Measurements from ENCODE around the gene CCDC184.
"Not testable (repeated sequence)": the region's sequence is repeated elsewhere in the genome, so short reads cannot be mapped to it uniquely, and the experiment has no call there.

DNA sequence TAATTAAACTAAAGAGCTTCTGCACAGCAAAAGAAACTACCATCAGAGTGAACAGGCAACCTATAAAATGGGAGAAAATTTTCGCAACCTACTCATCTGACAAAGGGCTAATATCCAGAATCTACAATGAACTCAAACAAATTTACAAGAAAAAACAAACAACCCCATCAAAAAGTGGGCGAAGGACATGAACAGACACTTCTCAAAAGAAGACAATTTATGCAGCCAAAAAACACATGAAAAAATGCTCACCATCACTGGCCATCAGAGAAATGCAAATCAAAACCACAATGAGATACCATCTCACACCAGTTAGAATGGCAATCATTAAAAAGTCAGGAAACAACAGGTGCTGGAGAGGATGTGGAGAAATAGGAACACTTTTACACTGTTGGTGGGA is 26.1 kb downstream of the CCDC184 start:
- not testable (repeated sequence) for TF ChIP-seq EZH2 (IDR thresholded peaks at IDR 0.05; ENCODE audit: borderline replicate concordance, low read length)
- TF ChIP-seq, protein P1, sequence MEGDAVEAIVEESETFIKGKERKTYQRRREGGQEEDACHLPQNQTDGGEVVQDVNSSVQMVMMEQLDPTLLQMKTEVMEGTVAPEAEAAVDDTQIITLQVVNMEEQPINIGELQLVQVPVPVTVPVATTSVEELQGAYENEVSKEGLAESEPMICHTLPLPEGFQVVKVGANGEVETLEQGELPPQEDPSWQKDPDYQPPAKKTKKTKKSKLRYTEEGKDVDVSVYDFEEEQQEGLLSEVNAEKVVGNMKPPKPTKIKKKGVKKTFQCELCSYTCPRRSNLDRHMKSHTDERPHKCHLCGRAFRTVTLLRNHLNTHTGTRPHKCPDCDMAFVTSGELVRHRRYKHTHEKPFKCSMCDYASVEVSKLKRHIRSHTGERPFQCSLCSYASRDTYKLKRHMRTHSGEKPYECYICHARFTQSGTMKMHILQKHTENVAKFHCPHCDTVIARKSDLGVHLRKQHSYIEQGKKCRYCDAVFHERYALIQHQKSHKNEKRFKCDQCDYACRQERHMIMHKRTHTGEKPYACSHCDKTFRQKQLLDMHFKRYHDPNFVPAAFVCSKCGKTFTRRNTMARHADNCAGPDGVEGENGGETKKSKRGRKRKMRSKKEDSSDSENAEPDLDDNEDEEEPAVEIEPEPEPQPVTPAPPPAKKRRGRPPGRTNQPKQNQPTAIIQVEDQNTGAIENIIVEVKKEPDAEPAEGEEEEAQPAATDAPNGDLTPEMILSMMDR (IDR thresholded peaks at IDR 0.05; ENCODE audit: low read length): not testable (repeated sequence)
